GDM1 (cell line): ENCODE results near the gene PCDHGA2.
"Not testable (repeated sequence)": the region's sequence is repeated elsewhere in the genome, so short reads cannot be mapped to it uniquely, and the experiment has no call there.

Experiments used
- DNase-seq: peaks from one replicate; lab custom pipeline; 2025; lab: John Stamatoyannopoulos, UW

Gene PCDHGA2

DNA sequence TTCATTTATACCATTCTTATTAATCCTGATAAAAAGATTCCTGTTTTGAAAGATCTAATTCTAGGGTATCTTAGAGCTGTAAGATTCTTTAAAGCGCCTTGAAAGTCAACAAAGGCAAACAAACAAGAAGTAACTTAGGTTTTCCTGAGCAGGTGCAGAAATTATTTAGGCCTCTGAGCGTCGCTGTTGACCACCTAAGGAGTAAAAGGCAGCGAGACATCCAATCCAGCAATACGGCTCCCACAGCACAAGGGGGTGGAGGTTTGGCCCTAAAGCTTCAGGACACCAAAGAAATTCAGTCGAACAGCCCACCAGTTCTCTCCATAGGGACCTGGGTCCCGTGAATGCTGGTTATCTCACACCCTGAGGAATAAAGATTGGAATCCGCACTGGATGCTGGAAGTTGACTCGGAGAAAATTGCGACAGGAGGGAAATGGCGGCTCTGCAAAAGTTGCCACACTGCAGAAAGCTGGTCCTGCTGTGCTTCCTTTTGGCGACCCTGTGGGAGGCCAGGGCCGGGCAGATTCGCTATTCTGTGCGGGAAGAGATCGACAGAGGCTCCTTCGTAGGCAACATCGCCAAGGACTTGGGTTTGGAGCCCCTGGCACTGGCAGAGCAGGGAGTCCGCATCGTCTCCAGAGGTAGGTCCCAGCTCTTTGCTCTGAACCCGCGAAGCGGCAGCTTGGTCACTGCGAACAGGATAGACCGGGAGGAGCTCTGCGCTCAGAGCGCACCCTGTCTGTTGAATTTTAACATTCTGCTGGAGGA lies at the start of gene PCDHGA2:
PCDHGA2 (plus strand) TSS at position 223 of the 769 bp plus-strand sequence.
- no peak for DNase-seq

DNA sequence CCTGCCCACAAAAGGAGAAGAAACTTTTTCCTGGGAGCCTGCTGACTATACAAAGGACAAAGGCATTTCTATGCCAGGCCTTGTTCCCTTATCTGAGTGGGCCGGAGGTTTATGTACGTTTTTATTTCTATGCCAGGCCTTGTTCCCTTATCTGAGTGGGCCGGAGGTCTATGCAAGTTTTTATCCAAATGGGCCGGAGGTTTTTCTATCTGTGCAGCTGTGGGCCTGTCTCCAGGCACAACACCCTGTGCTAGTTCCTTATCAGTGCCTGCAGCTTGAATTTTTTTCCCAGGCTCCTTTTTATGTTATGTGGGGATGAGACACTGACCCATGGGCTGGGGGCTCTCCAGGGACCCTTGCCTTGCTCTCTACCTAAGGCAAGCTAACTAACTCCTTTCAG lies 40.2 kb upstream of the PCDHGA2 start:
- DNase-seq = no peak

DNA sequence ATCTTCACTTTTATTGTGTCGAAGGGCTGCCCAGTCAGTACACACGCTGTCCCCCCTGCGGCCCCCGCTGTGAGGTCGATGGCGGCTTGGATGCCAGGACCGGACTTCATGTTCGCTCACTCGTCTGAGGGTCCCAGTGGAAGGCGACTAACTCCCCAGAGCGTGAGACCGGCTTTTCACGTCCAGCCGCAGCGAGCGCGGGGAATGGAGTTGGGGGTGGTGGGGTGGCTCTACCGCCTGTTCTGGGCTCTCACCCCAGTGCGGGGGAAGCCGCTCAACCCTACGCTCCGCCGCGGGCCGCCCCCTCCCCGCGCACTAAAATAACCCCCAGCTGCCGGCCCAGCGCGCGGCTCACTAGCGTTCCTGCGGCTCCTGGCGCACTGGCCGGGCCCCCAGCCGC lies 34.8 kb upstream of the PCDHGA2 start, which contains the start of gene SLC25A2:
SLC25A2 (minus strand) TSS at position 294 of the 400 bp plus-strand sequence; CDS start at position 110, 184 bp downstream.
- no peak for DNase-seq

DNA sequence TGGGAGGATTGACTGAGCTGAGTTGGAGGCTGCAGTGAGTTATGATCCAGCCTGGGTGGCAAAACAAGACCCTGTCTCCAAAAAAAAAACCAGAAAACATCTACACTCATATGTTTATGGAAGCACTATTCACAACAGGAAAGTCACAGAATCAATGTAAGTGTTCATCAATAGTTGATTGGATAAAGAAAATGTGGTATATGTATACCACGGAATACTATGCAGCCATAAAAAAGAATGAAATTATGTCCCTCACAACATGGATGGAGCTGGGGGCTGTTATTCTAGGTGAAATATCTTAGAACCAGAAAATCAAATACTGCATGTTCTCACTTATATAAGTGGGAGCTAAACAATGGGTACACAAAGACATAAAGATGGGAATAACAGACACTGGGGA lies 31.9 kb upstream of the PCDHGA2 start:
- DNase-seq = no peak

DNA sequence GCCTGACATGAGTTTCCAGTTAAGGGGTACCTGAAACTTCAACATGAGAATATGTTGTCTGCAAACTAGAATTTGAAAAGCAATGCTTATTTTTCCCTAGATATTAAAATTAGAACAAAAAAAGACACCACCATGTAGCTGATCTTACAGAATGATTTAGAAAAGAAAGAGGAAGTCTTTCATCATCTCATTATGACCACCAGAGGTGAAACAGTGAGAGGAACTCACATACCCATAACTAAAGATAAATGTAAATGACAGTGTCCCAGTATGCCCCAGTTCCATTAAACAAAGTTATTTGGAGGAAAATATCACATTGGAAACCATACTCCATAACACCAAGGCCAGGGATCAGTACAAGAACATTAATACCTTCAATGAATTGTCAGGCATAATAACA lies 24.8 kb upstream of the PCDHGA2 start:
- DNase-seq = no peak

GRCh38 chr5:141316963-141317362 lies 21.6 kb upstream of the PCDHGA2 start:
- not testable (repeated sequence) for DNase-seq

DNA sequence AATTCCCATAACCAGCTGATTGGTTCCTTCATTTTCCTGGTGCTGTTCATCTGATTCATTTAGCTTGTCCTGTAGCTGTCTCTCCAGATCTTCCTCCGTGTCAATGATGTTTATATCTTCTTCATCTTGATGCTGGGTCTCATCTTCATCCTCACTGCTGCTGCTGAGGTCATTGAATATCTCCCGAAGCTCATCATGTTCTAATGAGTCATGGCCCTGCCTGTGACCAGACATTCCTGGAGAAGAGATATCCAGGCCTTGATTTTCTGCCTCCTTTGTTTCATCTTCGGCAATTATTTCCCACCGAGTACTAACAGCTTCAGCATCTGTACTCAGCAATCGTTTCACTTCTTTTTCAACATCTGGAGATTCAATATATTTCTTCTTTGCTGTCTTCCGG lies 19.4 kb upstream of the PCDHGA2 start:
- no peak for DNase-seq

DNA sequence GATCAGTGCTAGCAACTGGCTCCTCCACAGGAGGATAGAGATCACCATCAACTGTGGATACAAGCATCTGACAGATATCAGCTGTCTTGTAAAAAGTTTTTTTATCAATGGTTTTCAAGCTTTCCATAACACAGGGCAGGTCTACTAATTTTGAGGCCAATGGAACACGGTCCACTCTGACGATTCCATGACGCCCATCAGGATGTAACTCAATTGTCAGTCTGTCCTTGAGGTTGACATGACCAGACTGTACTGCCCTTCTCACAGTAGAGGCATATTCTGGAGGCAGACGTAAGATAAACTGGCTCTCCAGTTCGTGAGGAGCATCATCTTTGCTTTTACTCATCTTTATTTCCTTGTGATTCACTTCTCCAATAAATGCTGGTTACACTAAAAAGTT lies 18.9 kb upstream of the PCDHGA2 start:
- no peak for DNase-seq

- peak; percentile 87 for DNase-seq
Measured at GRCh38 chr5:141320225-141321169, 18.1 kb upstream of the PCDHGA2 start, which contains the start of gene TAF7. TAF7 (minus strand) TSS chr5:141320784; CDS start chr5:141320044, 740 bp downstream.

- no peak for DNase-seq
Measured at GRCh38 chr5:141322261-141322660, 16.3 kb upstream of the PCDHGA2 start.

DNA sequence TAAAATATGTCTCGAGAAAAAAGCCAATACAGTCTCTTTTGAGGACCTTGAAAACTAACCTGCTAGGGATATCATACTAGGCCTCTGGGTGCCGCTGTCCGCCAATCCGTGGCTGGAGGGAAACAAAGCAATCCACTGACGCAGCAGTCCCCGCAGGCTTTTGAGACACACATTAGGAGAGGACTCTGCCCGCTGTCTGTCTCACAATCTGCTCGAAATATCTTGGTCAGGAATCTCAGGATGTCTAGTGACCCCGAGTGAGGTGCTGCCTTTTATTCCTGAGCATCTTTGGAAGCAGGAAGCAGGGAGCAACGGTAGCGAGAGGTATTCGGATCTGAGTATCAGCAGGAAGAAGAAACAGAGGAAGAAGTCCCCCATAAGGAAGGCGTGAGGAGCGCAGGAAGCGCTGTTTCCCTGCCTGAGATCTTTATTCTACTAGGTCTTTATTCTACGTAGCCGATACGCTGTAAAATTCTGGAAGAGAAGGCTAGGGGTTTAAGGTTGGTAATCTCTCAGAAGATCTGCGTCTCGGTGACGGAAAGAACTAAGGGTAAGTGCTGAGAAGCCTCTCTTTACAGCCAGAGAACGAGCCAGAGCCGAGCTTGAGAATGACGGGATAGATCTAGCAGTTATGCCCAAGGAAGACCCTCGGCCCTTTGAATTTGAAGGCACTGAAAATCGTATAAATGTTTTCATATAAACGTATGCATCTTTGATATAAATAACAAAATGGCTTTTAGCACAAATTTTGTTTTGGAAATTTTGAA lies 12.3 kb upstream of the PCDHGA2 start:
- no peak for DNase-seq

GRCh38 chr5:141328231-141328630 lies 10.3 kb upstream of the PCDHGA2 start:
- no peak for DNase-seq

DNA sequence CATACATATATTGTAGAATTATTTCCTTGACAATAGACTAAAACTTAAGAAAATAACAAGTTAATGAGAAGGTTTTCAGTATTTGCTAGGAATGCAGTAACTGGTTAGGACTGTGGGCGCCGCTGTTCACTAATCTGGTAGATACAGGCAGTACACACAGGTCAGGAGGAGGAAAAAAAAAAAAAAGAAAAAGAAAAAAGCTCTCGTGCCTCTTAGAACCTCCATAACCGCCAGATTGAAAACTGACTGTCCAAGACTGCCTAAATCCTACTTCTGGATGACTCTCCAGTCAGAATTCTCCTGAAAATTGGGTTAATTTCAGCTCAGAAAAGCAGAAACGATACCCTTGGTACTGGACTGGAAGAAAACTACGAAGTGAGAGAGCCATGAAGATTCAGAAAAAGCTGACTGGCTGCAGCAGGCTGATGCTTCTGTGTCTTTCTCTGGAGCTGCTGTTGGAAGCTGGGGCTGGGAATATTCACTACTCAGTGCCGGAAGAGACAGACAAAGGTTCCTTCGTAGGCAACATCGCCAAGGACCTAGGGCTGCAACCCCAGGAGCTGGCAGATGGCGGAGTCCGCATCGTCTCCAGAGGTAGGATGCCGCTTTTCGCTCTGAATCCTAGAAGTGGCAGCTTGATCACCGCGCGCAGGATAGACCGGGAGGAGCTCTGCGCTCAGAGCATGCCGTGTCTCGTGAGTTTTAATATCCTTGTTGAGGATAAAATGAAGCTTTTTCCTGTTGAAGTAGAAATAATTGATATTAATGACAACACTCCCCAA lies 8.1 kb upstream of the PCDHGA2 start, which contains the start of gene PCDHGA1:
PCDHGA1 (plus strand) TSS at position 216 of the 782 bp plus-strand sequence.
- DNase-seq = no peak

DNA sequence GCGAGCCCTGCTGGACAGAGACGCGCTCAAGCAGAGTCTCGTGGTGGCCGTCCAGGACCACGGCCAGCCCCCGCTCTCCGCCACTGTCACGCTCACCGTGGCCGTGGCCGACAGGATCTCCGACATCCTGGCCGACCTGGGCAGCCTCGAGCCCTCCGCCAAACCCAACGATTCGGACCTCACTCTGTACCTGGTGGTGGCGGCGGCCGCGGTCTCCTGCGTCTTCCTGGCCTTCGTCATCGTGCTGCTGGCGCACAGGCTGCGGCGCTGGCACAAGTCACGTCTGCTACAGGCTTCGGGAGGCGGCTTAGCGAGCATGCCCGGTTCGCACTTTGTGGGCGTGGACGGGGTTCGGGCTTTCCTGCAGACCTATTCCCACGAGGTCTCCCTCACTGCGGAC lies 6.0 kb upstream of the PCDHGA2 start:
- not testable (repeated sequence) for DNase-seq

DNA sequence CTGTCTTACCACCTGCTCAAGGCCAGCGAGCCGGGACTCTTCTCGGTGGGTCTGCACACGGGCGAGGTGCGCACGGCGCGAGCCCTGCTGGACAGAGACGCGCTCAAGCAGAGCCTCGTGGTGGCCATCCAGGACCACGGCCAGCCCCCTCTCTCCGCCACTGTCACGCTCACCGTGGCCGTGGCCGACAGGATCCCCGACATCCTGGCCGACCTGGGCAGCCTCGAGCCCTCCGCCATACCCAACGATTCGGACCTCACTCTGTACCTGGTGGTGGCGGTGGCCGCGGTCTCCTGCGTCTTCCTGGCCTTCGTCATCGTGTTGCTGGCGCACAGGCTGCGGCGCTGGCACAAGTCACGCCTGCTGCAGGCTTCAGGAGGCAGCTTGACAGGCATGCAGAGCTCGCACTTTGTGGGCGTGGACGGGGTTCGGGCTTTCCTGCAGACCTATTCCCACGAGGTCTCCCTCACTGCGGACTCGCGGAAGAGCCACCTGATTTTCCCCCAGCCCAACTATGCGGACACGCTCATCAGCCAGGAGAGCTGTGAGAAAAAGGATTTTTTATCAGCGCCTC lies 2.3 kb downstream of the PCDHGA2 start:
- DNase-seq = not testable (repeated sequence)

GRCh38 chr5:141342773-141343172 lies 4.2 kb downstream of the PCDHGA2 start:
- DNase-seq = no peak

DNA sequence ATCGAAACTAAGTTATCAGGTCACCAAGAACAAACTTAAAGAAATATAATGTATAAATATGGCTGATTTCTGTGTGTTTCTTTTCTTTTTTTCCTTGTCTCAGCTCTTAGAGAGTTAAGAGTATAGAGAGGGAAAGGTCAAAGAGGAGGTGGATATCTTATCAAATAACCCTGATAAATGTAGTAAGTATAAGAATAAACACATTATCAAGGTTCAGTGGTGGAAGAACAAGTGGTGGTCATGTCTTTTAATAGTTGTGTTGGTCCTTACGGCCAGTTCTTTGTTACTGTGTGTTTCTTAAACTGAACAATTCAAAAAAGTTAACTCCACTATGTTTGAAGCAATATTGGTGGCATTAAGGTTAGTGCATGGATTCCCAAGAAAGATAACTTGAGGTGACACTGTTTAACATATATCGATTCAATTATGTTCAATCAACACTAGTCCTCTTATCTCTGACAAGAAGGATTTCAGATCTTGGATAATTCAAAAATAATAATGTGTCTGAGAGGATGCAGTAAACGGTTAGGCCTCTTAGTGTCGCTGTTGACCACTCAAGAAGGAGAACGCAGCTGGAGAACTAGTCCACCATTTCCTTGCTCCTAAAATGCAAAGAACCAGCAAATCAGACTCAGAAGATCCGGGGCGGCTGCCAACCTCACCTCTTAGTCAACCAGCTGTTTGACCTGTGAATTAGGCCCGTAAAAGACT lies 4.8 kb downstream of the PCDHGA2 start, which contains the start of gene PCDHGA3:
PCDHGA3 (plus strand) TSS at position 588 of the 711 bp plus-strand sequence. CDS start 205 bp downstream, outside the sequence.
- DNase-seq = no peak

- no peak for DNase-seq
Measured at GRCh38 chr5:141343953-141344463, 5.4 kb downstream of the PCDHGA2 start.

- no peak for DNase-seq
Measured at GRCh38 chr5:141345327-141345726, 6.8 kb downstream of the PCDHGA2 start.

- not testable (repeated sequence) for DNase-seq
Measured at GRCh38 chr5:141346017-141346416, 7.5 kb downstream of the PCDHGA2 start.
